Panc1 (cell line): ENCODE results near the gene PTPRE. TPM values are rescaled to one million over a fixed set of nuclear protein-coding genes. Genes with fewer than 3 reads are reported as not detected.

Experiments
- ATAC-seq: fragments of 200-7000 bp; cut with Tn5 transposase; 2 replicates; pipeline ENCODE4 v1.9.1; 2020; ENCODE audit warnings: mild to moderate bottlenecking, moderate library complexity
- BruUV-seq: library from RNA; stranded (reverse); fragments of 400-500 nt; replicated peaks from 2 replicates; lab custom pipeline; 2021; lab: Mats Ljungman, UMichigan
- CTCF ChIA-PET: fragments of 300-600 bp; sonication (Branson Sonifier 250); formaldehyde crosslinking; loops from one replicate; lab custom pipeline; 2022; ENCODE audit warnings: antibody characterized with exemption; lab: Charles Lee
- POLR2A ChIA-PET: fragments of 300-600 bp; sonication (Branson Sonifier 250); formaldehyde crosslinking; loops from one replicate; lab custom pipeline; 2022; ENCODE audit warnings: antibody characterized with exemption; lab: Charles Lee
- DNase-seq: peaks from one replicate; pipeline ENCODE4 v3.0.0-alpha.2; 2010; ENCODE audit warnings: low read depth, low spot score
- H3K27ac ChIP-seq: 2 replicates; pipeline ENCODE4 v1.5.1; 2011; ENCODE audit warnings: mild to moderate bottlenecking, low read length, inconsistent platforms
- H3K27me3 ChIP-seq: fragments of 200-500 bp; sonication (Bioruptor generic); 2 replicates; pipeline ENCODE4 v1.6.0; 2014; ENCODE audit warnings: low read length, inconsistent platforms; ENCODE audit not compliant: control insufficient read depth, insufficient read depth
- H3K36me3 ChIP-seq: fragments of 200-500 bp; sonication (Bioruptor generic); 2 replicates; pipeline ENCODE4 v1.5.1; 2014; ENCODE audit warnings: inconsistent platforms, mild to moderate bottlenecking, low read length, moderate library complexity; ENCODE audit not compliant: control insufficient read depth, insufficient read depth
- H3K4me1 ChIP-seq: 2 replicates; pipeline ENCODE4 v1.5.1; 2011; ENCODE audit warnings: inconsistent platforms, mild to moderate bottlenecking, low read length, moderate library complexity; ENCODE audit not compliant: control insufficient read depth, insufficient read depth
- H3K4me3 ChIP-seq, 2 experiments: 2 replicates each; pipeline ENCODE4 v1.5.1; 2011 to 2012; ENCODE audit warnings: low read depth in 2 of 2, low read length in 2 of 2, mild to moderate bottlenecking in 2 of 2, inconsistent platforms in 1 of 2, moderate library complexity in 1 of 2
- H3K9me3 ChIP-seq: fragments of 200-500 bp; sonication (Bioruptor generic); 2 replicates; pipeline ENCODE4 v1.5.1; 2014; ENCODE audit warnings: low read depth, mild to moderate bottlenecking, inconsistent platforms, low read length, moderate library complexity; ENCODE audit not compliant: control insufficient read depth, insufficient read depth
- POLR2AphosphoS5 ChIP-seq: IDR thresholded peaks from 2 replicates; pipeline ENCODE4 v1.6.1; 2012; ENCODE audit warnings: mild to moderate bottlenecking, low read depth, low read length, moderate library complexity
- SIN3A ChIP-seq: IDR thresholded peaks from 2 replicates; pipeline ENCODE4 v1.6.1; 2012; ENCODE audit warnings: low read depth, mild to moderate bottlenecking, low read length, moderate library complexity, borderline replicate concordance; ENCODE audit not compliant: insufficient read depth
- TCF7L2 ChIP-seq: IDR thresholded peaks from 2 replicates; pipeline ENCODE4 v1.6.1; 2011; ENCODE audit warnings: mild to moderate bottlenecking, low read depth, low read length, inconsistent platforms
- in situ Hi-C: cut with HindIII; loops from 2 replicates; pipeline ENCODE4 v1.10.0; 2016; ENCODE audit warnings: low sequenced_read_pairs, low pct_unique_long_range_greater_than_20kb
- intact Hi-C: fragments of 100-400 bp; cut with micrococcal nuclease; formaldehyde crosslinking; loops from one replicate; pipeline ENCODE4 v1.10.0; 2022; ENCODE audit not compliant: unreplicated experiment
- total RNA-seq: library from RNA; stranded (reverse); gene quantifications from one replicate; pipeline ENCODE4 v1.2.1, GENCODE V29; 2021; ENCODE audit not compliant: unreplicated experiment
- TF ChIP-seq, protein P1 (sequence below), 2 experiments: IDR thresholded peaks; 2 replicates each; pipeline ENCODE4 v1.6.1; 2011 to 2012; ENCODE audit warnings: low read depth in 2 of 2, control low read depth in 1 of 2, low read length in 1 of 2, mild to moderate bottlenecking in 1 of 2, moderate library complexity in 1 of 2; ENCODE audit not compliant: insufficient read depth in 1 of 2
- TF ChIP-seq, protein P2 (sequence below): fragments of 450-650 bp; IDR thresholded peaks from 2 replicates; pipeline ENCODE4 v1.5.1; 2017; ENCODE audit warnings: mild to moderate bottlenecking

Gene PTPRE
- total RNA-seq, 1 experiment from 2014 or later, result 0.44 TPM

DNA sequence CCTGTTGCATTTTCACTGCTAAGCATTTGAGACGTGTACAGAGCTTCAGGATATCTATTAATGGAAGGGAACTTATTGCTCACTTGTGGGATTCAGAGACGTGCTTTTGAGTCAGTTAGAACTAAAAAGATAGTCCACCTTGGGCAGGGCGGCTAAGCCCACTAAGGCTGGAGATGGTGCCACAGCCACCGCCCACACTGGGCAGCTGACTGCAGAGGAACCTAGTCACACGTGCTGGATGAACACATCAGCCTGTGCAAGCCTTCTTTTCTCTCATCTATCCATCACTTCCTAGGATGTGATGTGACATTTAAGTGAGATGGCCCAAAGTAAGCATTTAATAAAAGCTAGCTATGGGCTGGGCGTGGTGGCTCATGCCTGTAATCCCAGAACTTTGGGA, 78.0 kb downstream of the PTPRE start:
- in situ Hi-C loops, result no loop called here
- BruUV-seq, result no TSS peak
- CTCF ChIA-PET, result no interaction called here

DNA sequence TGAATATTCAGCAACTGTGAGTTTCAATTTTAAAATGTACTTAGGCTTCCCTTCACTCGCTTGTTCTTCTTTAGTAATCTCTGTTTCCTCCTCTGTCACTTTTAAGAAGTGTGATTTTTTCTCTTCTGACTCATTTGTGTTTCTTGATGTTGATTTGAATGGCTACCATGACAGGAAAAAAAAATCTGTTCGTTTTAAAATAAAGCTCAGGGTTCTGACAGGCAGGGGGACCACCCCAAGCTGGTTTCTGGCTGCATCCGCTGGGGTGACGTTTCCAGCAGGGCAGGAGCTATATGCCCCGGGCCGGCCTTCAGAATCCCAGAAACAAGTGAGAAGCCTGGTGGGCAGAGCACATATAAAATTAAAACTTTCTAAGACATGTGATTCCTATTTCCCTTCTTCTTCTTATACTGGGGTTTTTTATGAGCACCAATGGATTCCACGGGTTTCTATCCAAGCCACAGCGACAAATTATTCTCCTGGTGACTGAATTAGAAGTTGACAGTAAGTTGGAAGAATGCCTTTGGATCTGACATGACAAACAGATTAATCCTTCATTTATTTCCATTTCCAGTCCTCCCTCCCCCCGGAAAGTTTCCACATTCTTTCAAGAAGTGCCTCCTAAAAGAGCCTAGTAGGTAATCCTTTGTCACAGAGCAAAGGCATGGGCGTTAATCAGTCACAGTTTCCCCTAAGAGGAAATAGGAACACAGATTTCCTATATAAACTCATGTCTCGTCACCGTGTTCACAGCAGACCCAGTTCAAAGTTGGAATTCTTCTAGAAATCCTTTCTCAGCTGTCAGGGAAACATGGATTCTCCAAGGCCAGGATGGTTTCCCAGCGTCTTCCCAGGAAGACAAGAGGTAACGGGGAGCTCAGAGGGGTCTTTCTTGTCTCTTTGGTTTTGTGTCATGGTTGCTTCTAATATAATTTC, 79.9 kb downstream of the PTPRE start:
- Histone ChIP-seq H3K4me1 (no peaks in the 10 kb centered on the region), H3K9me3 (no peaks in the 10 kb centered on the region), H3K4me3 (no peak overlapping the region), H3K27ac (no peak overlapping the region), H3K36me3 (no peaks in the 10 kb centered on the region), H3K27me3 (no peaks in the 10 kb centered on the region; the same call in 1 of the 2 replicates)
- TF ChIP-seq SIN3A (no peak), TCF7L2 (no peak), POLR2AphosphoS5 (no peak)
- TF ChIP-seq, protein P1, sequence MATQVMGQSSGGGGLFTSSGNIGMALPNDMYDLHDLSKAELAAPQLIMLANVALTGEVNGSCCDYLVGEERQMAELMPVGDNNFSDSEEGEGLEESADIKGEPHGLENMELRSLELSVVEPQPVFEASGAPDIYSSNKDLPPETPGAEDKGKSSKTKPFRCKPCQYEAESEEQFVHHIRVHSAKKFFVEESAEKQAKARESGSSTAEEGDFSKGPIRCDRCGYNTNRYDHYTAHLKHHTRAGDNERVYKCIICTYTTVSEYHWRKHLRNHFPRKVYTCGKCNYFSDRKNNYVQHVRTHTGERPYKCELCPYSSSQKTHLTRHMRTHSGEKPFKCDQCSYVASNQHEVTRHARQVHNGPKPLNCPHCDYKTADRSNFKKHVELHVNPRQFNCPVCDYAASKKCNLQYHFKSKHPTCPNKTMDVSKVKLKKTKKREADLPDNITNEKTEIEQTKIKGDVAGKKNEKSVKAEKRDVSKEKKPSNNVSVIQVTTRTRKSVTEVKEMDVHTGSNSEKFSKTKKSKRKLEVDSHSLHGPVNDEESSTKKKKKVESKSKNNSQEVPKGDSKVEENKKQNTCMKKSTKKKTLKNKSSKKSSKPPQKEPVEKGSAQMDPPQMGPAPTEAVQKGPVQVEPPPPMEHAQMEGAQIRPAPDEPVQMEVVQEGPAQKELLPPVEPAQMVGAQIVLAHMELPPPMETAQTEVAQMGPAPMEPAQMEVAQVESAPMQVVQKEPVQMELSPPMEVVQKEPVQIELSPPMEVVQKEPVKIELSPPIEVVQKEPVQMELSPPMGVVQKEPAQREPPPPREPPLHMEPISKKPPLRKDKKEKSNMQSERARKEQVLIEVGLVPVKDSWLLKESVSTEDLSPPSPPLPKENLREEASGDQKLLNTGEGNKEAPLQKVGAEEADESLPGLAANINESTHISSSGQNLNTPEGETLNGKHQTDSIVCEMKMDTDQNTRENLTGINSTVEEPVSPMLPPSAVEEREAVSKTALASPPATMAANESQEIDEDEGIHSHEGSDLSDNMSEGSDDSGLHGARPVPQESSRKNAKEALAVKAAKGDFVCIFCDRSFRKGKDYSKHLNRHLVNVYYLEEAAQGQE (IDR thresholded peaks at IDR 0.05; ENCODE audit: insufficient read depth in 1 of 2, low read depth in 2 of 2, low read length in 1 of 2), result no peak
- TF ChIP-seq, protein P2, sequence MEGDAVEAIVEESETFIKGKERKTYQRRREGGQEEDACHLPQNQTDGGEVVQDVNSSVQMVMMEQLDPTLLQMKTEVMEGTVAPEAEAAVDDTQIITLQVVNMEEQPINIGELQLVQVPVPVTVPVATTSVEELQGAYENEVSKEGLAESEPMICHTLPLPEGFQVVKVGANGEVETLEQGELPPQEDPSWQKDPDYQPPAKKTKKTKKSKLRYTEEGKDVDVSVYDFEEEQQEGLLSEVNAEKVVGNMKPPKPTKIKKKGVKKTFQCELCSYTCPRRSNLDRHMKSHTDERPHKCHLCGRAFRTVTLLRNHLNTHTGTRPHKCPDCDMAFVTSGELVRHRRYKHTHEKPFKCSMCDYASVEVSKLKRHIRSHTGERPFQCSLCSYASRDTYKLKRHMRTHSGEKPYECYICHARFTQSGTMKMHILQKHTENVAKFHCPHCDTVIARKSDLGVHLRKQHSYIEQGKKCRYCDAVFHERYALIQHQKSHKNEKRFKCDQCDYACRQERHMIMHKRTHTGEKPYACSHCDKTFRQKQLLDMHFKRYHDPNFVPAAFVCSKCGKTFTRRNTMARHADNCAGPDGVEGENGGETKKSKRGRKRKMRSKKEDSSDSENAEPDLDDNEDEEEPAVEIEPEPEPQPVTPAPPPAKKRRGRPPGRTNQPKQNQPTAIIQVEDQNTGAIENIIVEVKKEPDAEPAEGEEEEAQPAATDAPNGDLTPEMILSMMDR, result no peak
- no peak for ATAC-seq
- ChIA-PET CTCF (no interaction called here), POLR2A (interaction anchor here (0.6 kb wide), 1 partner anchor 288 kb away, joined by 3 read pairs; no protein-coding TSS in a partner anchor)
- DNase-seq, result no peak
- intact Hi-C loops, result no loop called here
- in situ Hi-C loops, result no loop called here
- BruUV-seq, result no TSS peak

More for the DNA sequence above, 78.0 kb downstream of the PTPRE start:
- Histone ChIP-seq H3K36me3 (no peaks in the 10 kb centered on the region), H3K4me1 (no peaks in the 10 kb centered on the region), H3K4me3 (no peak overlapping the region), H3K9me3 (no peaks in the 10 kb centered on the region), H3K27me3 (no peaks in the 10 kb centered on the region; the same call in 1 of the 2 replicates), H3K27ac (no peak overlapping the region)
- DNase-seq (no peak), ATAC-seq (no peak)
- TF ChIP-seq TCF7L2 (no peak), SIN3A (no peak), POLR2AphosphoS5 (no peak)
- TF ChIP-seq, protein P2, result no peak
- TF ChIP-seq, protein P1 (IDR thresholded peaks at IDR 0.05; ENCODE audit: insufficient read depth in 1 of 2, low read depth in 2 of 2, low read length in 1 of 2), result no peak
- intact Hi-C loops, result no loop called here
- POLR2A ChIA-PET, result no interaction called here
